GM13976 (cell line): ENCODE data around the gene RCAN1.

Experiments
- DNase-seq: peaks from one replicate; pipeline ENCODE4 v3.0.0; 2012; ENCODE audit warnings: low spot score
- in situ Hi-C: fragments of 300-500 bp; cut with MboI; formaldehyde crosslinking; loops from one replicate; pipeline ENCODE4 v1.12.0; 2022; ENCODE audit warnings: low sequenced_read_pairs, mixed read lengths, inconsistent platforms; ENCODE audit not compliant: unreplicated experiment
- TF ChIP-seq, protein P1 (sequence below): IDR thresholded peaks from 2 replicates; pipeline ENCODE4 v1.5.1; 2012; ENCODE audit warnings: borderline replicate concordance, mild to moderate bottlenecking; ENCODE audit not compliant: insufficient read depth; ENCODE audit errors: extremely low read depth, missing control alignments, control extremely low read depth

RCAN1 gene

GRCh38 chr21:34617753-34618339 lies 2.9 kb upstream of the RCAN1 start:
- in situ Hi-C loops = loop anchor here (25.0 kb wide), 1 partner anchor 706 kb away; the partner anchor contains the start of gene ATP5PO
- DNase-seq = no peak
- TF ChIP-seq, protein P1, sequence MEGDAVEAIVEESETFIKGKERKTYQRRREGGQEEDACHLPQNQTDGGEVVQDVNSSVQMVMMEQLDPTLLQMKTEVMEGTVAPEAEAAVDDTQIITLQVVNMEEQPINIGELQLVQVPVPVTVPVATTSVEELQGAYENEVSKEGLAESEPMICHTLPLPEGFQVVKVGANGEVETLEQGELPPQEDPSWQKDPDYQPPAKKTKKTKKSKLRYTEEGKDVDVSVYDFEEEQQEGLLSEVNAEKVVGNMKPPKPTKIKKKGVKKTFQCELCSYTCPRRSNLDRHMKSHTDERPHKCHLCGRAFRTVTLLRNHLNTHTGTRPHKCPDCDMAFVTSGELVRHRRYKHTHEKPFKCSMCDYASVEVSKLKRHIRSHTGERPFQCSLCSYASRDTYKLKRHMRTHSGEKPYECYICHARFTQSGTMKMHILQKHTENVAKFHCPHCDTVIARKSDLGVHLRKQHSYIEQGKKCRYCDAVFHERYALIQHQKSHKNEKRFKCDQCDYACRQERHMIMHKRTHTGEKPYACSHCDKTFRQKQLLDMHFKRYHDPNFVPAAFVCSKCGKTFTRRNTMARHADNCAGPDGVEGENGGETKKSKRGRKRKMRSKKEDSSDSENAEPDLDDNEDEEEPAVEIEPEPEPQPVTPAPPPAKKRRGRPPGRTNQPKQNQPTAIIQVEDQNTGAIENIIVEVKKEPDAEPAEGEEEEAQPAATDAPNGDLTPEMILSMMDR = no peak

GRCh38 chr21:34615487-34615814 lies 538 bp upstream of the RCAN1 start:
- in situ Hi-C loops = loop anchor here (25.0 kb wide), 1 partner anchor 703 kb away; the partner anchor contains the start of gene ATP5PO
- no peak for DNase-seq
- TF ChIP-seq, protein P1 = no peak

DNA sequence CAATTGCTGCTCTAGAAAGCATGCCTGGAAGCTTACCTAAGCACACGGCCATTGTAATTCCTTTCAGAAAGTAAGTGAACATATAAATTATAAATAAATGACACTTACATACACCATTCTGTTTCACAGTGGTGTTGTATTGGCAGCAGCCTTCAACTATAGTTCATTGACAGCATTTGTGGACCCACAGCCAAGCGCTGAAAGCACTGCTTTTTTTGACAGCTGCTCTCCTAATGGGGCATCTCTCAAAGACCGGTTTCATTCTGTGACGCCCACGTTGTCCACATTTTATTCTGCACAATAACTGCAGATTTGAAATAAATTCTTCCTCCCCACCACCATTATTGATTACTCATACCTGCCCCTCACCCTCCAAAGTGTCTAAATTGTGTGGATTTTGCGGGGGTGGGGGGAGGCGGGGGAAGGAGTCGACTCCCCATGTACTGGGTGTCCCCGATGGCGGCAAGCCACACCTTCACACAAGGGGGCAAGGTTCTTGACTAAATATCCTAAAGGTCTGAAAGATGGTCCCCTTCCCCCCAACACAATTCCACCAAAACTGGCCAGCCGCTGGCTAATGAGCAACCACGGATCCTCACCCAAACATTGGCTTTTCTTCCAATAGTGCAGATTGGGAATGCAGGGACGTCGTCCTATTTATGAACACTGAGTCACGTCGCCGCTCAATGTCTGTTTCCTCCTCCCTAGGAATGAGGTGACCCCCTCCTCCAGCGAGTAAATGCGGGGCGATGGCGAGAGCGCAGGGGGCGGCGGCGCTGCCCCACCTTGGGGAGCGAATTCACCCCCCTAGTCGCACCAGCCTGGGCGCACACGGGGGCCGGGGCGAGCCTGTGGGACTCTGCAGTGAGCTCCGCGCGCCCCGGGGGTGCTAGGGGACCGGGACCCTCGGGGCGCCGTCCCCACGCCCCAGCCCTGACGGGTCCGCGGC lies 960 bp downstream of the RCAN1 start:
- TF ChIP-seq, protein P1 = no peak
- DNase-seq = no peak
- in situ Hi-C loops = loop anchor here (25.0 kb wide), 1 partner anchor 702 kb away; the partner anchor contains the start of gene ATP5PO

DNA sequence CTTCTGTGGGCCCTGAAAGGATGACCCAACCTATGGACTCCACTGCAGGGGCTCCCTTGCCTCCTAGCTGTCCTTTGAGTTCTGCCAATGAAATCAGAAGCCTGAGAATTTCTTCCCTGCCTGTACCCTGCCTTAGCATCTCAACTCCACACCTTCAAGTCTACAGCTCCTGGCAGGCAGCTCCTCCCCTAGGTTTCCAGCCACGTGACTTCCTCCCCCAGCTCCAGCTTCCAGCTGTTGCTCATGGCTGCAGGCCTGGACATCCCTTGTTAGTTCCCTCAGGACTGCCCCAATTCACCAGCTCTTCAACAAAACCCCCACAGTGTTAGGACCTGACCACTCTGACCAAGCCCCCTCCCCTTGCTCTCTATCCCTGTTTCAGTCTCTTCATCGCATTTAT lies 2.4 kb downstream of the RCAN1 start:
- in situ Hi-C loops = loop anchor here (25.0 kb wide), 1 partner anchor 700 kb away; the partner anchor contains the start of gene ATP5PO
- TF ChIP-seq, protein P1 = no peak
- no peak for DNase-seq

- in situ Hi-C loops = loop anchor here (25.0 kb wide), 1 partner anchor 700 kb away; the partner anchor contains the start of gene ATP5PO
- no peak for DNase-seq
- TF ChIP-seq, protein P1 = no peak
Observed at GRCh38 chr21:34612056-34612455, 2.9 kb downstream of the RCAN1 start.

DNA sequence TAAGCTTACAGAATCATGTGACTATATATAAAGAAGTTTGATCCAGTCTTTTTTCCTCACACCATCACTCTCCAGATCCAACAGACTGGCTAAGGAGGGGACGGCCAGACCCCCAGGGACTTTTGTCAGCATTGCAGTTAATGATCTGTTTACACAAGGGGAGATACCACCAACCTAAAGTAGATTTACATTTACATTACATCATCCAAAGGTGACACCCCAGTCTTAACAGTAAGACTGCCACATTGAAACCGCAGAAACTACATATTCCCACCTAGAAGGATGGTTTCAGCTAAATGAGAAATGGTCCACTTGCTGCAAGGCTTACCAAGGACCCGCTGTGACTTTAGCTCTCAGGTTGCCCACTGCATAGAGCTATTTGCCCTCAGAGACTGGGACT lies 3.4 kb downstream of the RCAN1 start:
- in situ Hi-C loops = loop anchor here (25.0 kb wide), 1 partner anchor 699 kb away; the partner anchor contains the start of gene ATP5PO
- DNase-seq = no peak
- TF ChIP-seq, protein P1 = no peak
